Keratinocyte (primary cell): ENCODE data around the gene PIK3CG. TPM values are rescaled to one million over a fixed set of nuclear protein-coding genes. Genes with fewer than 3 reads are reported as not detected.

ENCODE experiments used
- DNase-seq: peaks from one replicate; pipeline ENCODE4 v3.0.0-alpha.2; 2011; ENCODE audit warnings: low read depth, missing footprints, low spot score
- FAIRE-seq: peaks from 2 replicates; lab custom pipeline; 2011; peaks lifted over from hg19 to GRCh38; lab: Jason Lieb, UNC
- H2AFZ ChIP-seq: 2 replicates; pipeline ENCODE4 v1.6.0; 2012; ENCODE audit warnings: low read length, control low read depth, inconsistent platforms; ENCODE audit not compliant: control insufficient read depth
- H3K27ac ChIP-seq: 2 replicates; pipeline ENCODE4 v1.5.1; 2011; ENCODE audit warnings: low read length; ENCODE audit not compliant: control insufficient read depth, insufficient read depth
- H3K27me3 ChIP-seq: 3 replicates; pipeline ENCODE4 v1.6.0; 2011; ENCODE audit warnings: low read length; ENCODE audit not compliant: control insufficient read depth, insufficient read depth; ENCODE audit errors: extremely low read depth
- H3K36me3 ChIP-seq, 2 experiments: 2 replicates in 1 of 2; 3 replicates in 1 of 2; pipeline ENCODE4 v1.5.1; 2011; ENCODE audit warnings: low read length in 2 of 2, mild to moderate bottlenecking in 1 of 2; ENCODE audit not compliant: control insufficient read depth in 2 of 2, insufficient read depth in 2 of 2; ENCODE audit errors: extremely low read depth in 1 of 2
- H3K4me1 ChIP-seq: 3 replicates; pipeline ENCODE4 v1.5.1; 2011; ENCODE audit warnings: low read length; ENCODE audit not compliant: control insufficient read depth, insufficient read depth; ENCODE audit errors: extremely low read depth
- H3K4me2 ChIP-seq: 3 replicates; pipeline ENCODE4 v1.6.0; 2011; ENCODE audit warnings: low read depth, low read length; ENCODE audit not compliant: control insufficient read depth, insufficient read depth; ENCODE audit errors: extremely low read depth
- H3K4me3 ChIP-seq, 3 experiments: fragments of 200-600 bp in 1 of 3; sonication (generic) in 1 of 3; 2 replicates in 2 of 3; 3 replicates in 1 of 3; pipeline ENCODE4 v1.5.1; 2011 to 2016; ENCODE audit warnings: low read length in 3 of 3, mild to moderate bottlenecking in 3 of 3, control low read depth in 2 of 3, inconsistent platforms in 1 of 3, low read depth in 1 of 3, mixed read lengths in 1 of 3, mixed run types in 1 of 3, moderate library complexity in 1 of 3; ENCODE audit not compliant: control insufficient read depth in 2 of 3, insufficient read depth in 2 of 3; ENCODE audit errors: extremely low read depth in 1 of 3
- H3K79me2 ChIP-seq: 2 replicates; pipeline ENCODE4 v1.6.0; 2012; ENCODE audit warnings: low read length; ENCODE audit not compliant: control insufficient read depth, insufficient read depth
- H3K9ac ChIP-seq: 3 replicates; pipeline ENCODE4 v1.6.0; 2011; ENCODE audit warnings: low read length; ENCODE audit not compliant: control insufficient read depth, insufficient read depth; ENCODE audit errors: extremely low read depth
- H3K9me1 ChIP-seq: 3 replicates; pipeline ENCODE4 v1.6.0; 2011; ENCODE audit warnings: low read length; ENCODE audit not compliant: control insufficient read depth, insufficient read depth; ENCODE audit errors: extremely low read depth
- H3K9me3 ChIP-seq: 2 replicates; pipeline ENCODE4 v1.5.1; 2012; ENCODE audit warnings: low read depth, low read length; ENCODE audit not compliant: control insufficient read depth
- H4K20me1 ChIP-seq: 3 replicates; pipeline ENCODE4 v1.6.0; 2011; ENCODE audit warnings: low read length; ENCODE audit not compliant: control insufficient read depth, insufficient read depth; ENCODE audit errors: extremely low read depth
- EZH2 ChIP-seq: IDR thresholded peaks from one replicate; pipeline ENCODE4 v1.6.1; 2012; ENCODE audit warnings: inconsistent platforms, mild to moderate bottlenecking, low read length, moderate library complexity
- dilution Hi-C: fragments of 300-500 bp; cut with MboI; formaldehyde crosslinking; loops from one replicate; pipeline ENCODE4 v1.7.0; 2020; ENCODE audit warnings: low sequenced_read_pairs; ENCODE audit not compliant: extremely low pct_ligation_motif_present
- polyA plus RNA-seq, 5 experiments: library from polyadenylated mRNA; depleted of rRNA in 3 of 5; stranded (reverse) in 3 of 5; stranded (forward) in 1 of 5; unstranded in 1 of 5; fragments of >200 nt; gene quantifications; 1 replicate in 1 of 5; 2 replicates in 3 of 5; 3 replicates in 1 of 5; pipeline versions ENCODE4 v1.2.1 to v1.2.3, GENCODE V29; 2011 to 2012; ENCODE audit warnings: missing spikeins in 2 of 5, low read depth in 1 of 5, low replicate concordance in 1 of 5
- TF ChIP-seq, protein P1 (sequence below), 3 experiments: IDR thresholded peaks in 1 of 3; conservative IDR thresholded peaks in 1 of 3; optimal IDR thresholded peaks in 1 of 3; 2 replicates in 2 of 3; 3 replicates in 1 of 3; pipeline versions ENCODE3 to v1.5.1; 2011; ENCODE audit warnings: low read length in 3 of 3, mild to moderate bottlenecking in 3 of 3, moderate library complexity in 2 of 3, control low read depth in 1 of 3, inconsistent platforms in 1 of 3; ENCODE audit not compliant: insufficient read depth in 2 of 3; ENCODE audit errors: extremely low read depth in 1 of 3

PIK3CG gene
- polyA plus RNA-seq, 1 donor (not counting 4 experiments of a cell fraction or from before 2014, with no cell fraction given): not detected

DNA sequence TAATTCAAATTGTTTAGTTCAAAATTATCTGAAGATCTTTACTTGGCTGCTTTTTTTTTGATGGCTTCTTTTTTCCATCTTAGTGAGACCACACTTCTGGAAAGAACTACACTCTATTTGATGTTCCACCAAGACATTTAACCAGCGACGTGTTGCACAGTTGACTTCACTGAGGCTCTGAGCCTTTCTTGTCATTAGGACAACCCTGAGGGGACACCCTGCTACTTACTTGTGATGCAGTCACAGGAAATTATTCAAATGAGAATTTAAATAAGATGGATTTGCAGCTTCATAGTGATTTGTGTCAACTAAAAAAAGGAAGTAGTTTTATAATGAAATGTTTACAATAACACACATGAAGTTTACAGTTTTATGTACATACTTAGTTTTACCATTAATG is 25.6 kb upstream of the PIK3CG start:
- Histone ChIP-seq H3K4me3 (no peak overlapping the region), H2AFZ (no peak overlapping the region), H3K9me3 (no peaks in the 10 kb centered on the region), H3K79me2 (no peaks in the 10 kb centered on the region), H3K4me2 (no peak overlapping the region), H3K27ac (no peak overlapping the region), H3K36me3 (no peaks in the 10 kb centered on the region), H3K27me3 (peaks cover 3% of the 10 kb centered on the region), H4K20me1 (no peaks in the 10 kb centered on the region), H3K4me1 (no peaks in the 10 kb centered on the region), H3K9me1 (no peaks in the 10 kb centered on the region), H3K9ac (no peak overlapping the region)
- no peak for FAIRE-seq
- dilution Hi-C loops: no loop called here
- DNase-seq: no peak
- TF ChIP-seq, protein P1, sequence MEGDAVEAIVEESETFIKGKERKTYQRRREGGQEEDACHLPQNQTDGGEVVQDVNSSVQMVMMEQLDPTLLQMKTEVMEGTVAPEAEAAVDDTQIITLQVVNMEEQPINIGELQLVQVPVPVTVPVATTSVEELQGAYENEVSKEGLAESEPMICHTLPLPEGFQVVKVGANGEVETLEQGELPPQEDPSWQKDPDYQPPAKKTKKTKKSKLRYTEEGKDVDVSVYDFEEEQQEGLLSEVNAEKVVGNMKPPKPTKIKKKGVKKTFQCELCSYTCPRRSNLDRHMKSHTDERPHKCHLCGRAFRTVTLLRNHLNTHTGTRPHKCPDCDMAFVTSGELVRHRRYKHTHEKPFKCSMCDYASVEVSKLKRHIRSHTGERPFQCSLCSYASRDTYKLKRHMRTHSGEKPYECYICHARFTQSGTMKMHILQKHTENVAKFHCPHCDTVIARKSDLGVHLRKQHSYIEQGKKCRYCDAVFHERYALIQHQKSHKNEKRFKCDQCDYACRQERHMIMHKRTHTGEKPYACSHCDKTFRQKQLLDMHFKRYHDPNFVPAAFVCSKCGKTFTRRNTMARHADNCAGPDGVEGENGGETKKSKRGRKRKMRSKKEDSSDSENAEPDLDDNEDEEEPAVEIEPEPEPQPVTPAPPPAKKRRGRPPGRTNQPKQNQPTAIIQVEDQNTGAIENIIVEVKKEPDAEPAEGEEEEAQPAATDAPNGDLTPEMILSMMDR (optimal IDR thresholded peaks at IDR 0.05 in 1 of 3, IDR thresholded peaks at IDR 0.05 in 1 of 3, conservative IDR thresholded peaks at IDR 0.05 in 1 of 3; ENCODE audit: extremely low read depth in 1 of 3, insufficient read depth in 2 of 3, low read length in 3 of 3): no peak
- no peak for TF ChIP-seq EZH2

DNA sequence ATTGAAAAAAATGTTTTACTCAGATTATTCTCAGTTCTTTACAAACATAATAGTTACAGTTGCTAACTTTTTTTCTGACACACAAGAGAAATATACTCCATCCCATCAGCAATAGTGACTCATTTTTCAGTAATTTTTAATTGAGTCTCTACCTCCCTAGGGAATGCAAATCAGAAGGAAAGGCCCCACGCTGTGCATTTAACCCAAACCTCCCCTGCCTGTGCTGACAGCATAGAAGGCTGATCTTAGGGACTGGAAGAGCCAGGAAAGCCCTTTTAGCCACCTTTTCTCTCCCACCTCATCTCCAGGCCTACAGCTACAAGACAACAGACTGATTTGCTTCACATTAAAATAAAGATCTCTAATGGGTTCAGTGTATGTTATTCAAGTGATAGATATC is 24.7 kb upstream of the PIK3CG start:
- Histone ChIP-seq H3K4me2 (no peak overlapping the region), H3K27ac (no peak overlapping the region)
- no peak for FAIRE-seq

More for the DNA sequence above, 24.7 kb upstream of the PIK3CG start:
- no peak overlapping the region for H2AFZ ChIP-seq
- H3K27me3 ChIP-seq: peaks cover 4% of the 10 kb centered on the region
- no peaks in the 10 kb centered on the region for H3K4me1 ChIP-seq
- no peaks in the 10 kb centered on the region for H4K20me1 ChIP-seq
- H3K4me3 ChIP-seq: no peak overlapping the region
- dilution Hi-C loops: no loop called here
- H3K9me1 ChIP-seq: no peaks in the 10 kb centered on the region
- no peak overlapping the region for H3K9ac ChIP-seq
- no peaks in the 10 kb centered on the region for H3K79me2 ChIP-seq
- H3K36me3 ChIP-seq: no peaks in the 10 kb centered on the region
- no peak for DNase-seq
- TF ChIP-seq EZH2: no peak
- TF ChIP-seq, protein P1 (optimal IDR thresholded peaks at IDR 0.05 in 1 of 3, IDR thresholded peaks at IDR 0.05 in 1 of 3, conservative IDR thresholded peaks at IDR 0.05 in 1 of 3; ENCODE audit: extremely low read depth in 1 of 3, insufficient read depth in 2 of 3, low read length in 3 of 3): no peak
- no peaks in the 10 kb centered on the region for H3K9me3 ChIP-seq
